Stimulated activated CD8-positive, alpha-beta memory T cell treated with anti-CD3 and anti-CD28 coated beads, Interleukin-7, amount 100 ng/mL, for 24 hours (primary cell): ENCODE results near the gene FOXP2.

Experiments used
- DNase-seq: peaks from one replicate; pipeline ENCODE4 v3.0.0-alpha.2; 2020; ENCODE audit warnings: low read depth

The FOXP2 gene

DNA sequence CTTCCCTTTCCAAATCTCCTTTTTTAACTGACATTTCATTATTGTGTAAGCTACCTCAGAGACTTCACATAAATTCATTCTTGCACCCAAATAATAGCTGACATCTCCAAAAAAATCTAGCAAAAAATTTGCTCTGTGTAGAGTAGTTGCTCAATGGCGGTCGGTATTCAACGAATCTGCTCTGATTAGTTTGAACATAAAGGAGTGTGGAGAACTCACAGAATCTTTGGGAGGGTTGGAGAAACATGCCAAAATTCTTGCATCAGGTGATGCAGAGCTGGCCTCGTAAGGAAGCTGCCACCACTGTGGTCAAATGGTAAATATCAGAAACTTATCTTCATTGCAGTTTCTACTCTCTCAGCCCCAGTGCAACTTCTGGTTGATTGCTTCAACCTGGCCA lies 306.1 kb downstream of the FOXP2 start:
- no peak for DNase-seq

DNA sequence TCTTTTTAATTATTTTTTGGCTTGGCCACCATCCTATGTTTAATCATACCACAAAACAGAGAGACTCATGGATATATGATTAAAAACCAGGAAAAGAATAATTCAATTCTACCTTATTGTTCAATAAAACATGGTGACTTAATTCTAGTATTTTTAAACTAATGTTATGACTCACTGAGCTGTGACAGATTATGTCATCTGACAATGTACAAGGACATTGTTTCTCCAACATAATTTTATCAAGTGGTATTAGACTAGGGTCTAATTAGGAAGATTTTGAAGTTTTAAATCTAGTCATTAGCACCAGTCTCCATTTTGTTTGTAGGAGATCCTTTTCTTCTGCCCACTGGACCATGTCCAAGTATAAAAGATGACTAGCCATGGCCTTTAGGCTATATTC lies 307.9 kb downstream of the FOXP2 start:
- no peak for DNase-seq

DNA sequence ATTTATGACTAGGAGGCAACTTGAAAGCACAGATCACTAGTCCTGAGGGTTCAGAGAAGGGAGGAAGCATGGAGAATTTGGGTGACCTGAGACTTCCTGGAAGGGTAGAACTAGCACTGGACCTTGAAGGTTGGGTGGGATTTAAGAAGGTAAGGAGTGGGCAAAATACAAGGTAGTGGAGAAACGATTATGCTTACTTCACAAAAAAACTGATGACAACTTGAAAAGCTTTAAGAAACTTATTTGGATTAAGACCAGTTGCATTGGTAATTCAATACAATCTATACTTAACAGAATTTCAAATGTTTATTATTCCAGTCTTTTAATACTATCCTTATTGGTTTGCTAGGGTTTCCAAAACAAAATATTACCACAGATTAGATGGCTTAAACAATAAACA lies 308.7 kb downstream of the FOXP2 start:
- DNase-seq: no peak

DNA sequence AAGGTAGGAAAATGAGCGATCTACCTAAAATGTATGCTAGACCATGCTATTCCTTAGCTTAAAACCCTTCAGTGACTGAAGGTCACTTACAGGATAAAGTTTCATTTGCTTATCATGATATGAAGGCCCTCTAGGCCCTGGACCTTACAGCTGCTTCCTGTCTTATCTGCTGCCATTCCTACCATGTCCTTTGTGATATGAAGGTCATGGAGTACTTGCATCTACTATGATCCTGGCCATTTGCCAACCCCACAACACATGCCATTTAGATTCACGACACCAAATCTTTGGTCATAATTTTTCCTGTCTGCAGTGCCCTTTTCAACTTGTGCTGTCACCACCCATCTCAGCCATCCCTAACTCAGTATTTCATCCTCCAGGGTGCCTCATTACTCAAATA lies 325.5 kb downstream of the FOXP2 start:
- DNase-seq: no peak

DNA sequence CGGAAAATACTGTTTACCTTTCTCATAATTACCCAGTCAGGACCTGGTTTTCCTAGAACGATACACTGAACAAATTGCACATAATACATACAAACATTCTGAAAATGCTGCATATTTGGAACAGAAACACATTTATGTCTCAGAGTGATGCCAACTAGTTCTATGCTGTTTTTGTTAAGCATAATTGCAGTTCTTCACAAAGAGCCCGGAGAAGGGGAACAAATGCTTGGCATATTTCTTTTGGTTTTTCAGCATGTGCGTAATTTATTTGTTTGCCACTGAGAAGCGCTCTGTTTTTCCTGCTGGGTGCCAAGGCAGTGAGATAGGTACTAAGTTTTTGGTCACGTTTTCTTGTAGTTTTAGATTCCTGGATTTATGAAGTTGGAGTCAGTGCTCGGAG lies 326.3 kb downstream of the FOXP2 start:
- DNase-seq: no peak

DNA sequence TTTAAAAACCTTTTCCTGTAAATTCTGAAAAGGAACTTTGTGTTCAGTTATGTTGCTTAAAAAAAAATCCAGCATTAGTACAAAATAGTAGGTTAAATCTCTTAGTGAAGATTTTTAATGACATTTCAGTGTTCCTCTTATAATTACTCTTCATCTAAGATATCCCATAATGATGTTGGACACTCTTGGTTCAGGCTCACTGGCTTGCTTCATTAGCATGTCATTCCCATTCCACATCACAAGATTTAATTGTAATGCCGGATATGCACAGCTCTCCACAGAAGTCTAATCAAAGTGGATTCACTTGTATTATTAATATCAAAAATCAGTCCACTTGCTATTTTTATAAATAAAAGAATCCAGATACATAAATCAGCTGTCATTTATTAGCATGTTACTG lies 327.3 kb downstream of the FOXP2 start:
- no peak for DNase-seq
